GM13977 (cell line): ENCODE data around the gene ATP6V0B.

Experiments used
- DNase-seq: peaks from one replicate; pipeline ENCODE4 v3.0.0; 2012; ENCODE audit warnings: low spot score
- CTCF ChIP-seq: IDR thresholded peaks from 2 replicates; pipeline ENCODE4 v1.5.1; 2012; ENCODE audit warnings: mild to moderate bottlenecking, control low read depth; ENCODE audit not compliant: insufficient read depth; ENCODE audit errors: extremely low read depth, missing control alignments
- in situ Hi-C: fragments of 300-500 bp; cut with MboI; formaldehyde crosslinking; loops from one replicate; pipeline ENCODE4 v1.12.0; 2022; ENCODE audit warnings: low sequenced_read_pairs, low pct_unique_long_range_greater_than_20kb, mixed read lengths, inconsistent platforms; ENCODE audit not compliant: unreplicated experiment

The ATP6V0B gene

GRCh38 chr1:43998000-43998378 is 23.2 kb downstream of the ATP6V0B start:
- TF ChIP-seq CTCF, result no peak
- in situ Hi-C loops, result no loop called here
- DNase-seq, result no peak

GRCh38 chr1:43999455-43999854 is 24.7 kb downstream of the ATP6V0B start:
- in situ Hi-C loops, result no loop called here
- DNase-seq, result no peak
- TF ChIP-seq CTCF, result no peak

- no peak for TF ChIP-seq CTCF
- in situ Hi-C loops, result no loop called here
- no peak for DNase-seq
Measured at GRCh38 chr1:44000122-44000665, 25.4 kb downstream of the ATP6V0B start.

- no peak for TF ChIP-seq CTCF
- in situ Hi-C loops, result no loop called here
- DNase-seq, result no peak
Measured at GRCh38 chr1:44002165-44002564, 27.4 kb downstream of the ATP6V0B start.

GRCh38 chr1:44002606-44003157 is 27.9 kb downstream of the ATP6V0B start:
- peak; percentile 0 for TF ChIP-seq CTCF
- in situ Hi-C loops, result no loop called here
- DNase-seq, result no peak

GRCh38 chr1:44008259-44008658 is 33.5 kb downstream of the ATP6V0B start:
- in situ Hi-C loops, result no loop called here
- no peak for DNase-seq
- no peak for TF ChIP-seq CTCF

GRCh38 chr1:44010935-44011471 is 36.2 kb downstream of the ATP6V0B start:
- no peak for TF ChIP-seq CTCF
- DNase-seq, result no peak
- in situ Hi-C loops, result no loop called here
